K562 (cell line): ENCODE measurements around the gene HSPH1. TPM values are rescaled to one million over a fixed set of nuclear protein-coding genes. Genes with fewer than 3 reads are reported as not detected.

Source experiments
- DACH1 ChIP-seq: fragments of 450-650 bp; IDR thresholded peaks from 2 replicates; pipeline ENCODE4 v1.6.1; 2018; ENCODE audit not compliant: partially characterized antibody
- GABPB1 ChIP-seq: sonication (generic); formaldehyde crosslinking; IDR thresholded peaks from 2 replicates; pipeline ENCODE4 v1.8.0; 2022; ENCODE audit warnings: mild to moderate bottlenecking, missing genetic modification reagents
- HMG20A ChIP-seq: fragments of 450-650 bp; formaldehyde crosslinking; conservative IDR thresholded peaks from 2 replicates; pipeline ENCODE4 v1.4.0; 2020; ENCODE audit warnings: mild to moderate bottlenecking, mixed read lengths
- HMGXB4 ChIP-seq: sonication (generic); formaldehyde crosslinking; IDR thresholded peaks from 2 replicates; pipeline ENCODE4 v1.8.1; 2023; ENCODE audit warnings: mild to moderate bottlenecking, missing genetic modification reagents
- HNRNPUL1 ChIP-seq: fragments of 200-400 bp; formaldehyde crosslinking; IDR thresholded peaks from 2 replicates; pipeline ENCODE4 v1.6.1; 2017; ENCODE audit warnings: low read length
- NEUROD1 ChIP-seq: fragments of 150-350 bp; IDR thresholded peaks from 2 replicates; pipeline ENCODE4 v1.6.1; 2014; ENCODE audit warnings: borderline replicate concordance, low read length, low read depth; ENCODE audit not compliant: partially characterized antibody
- POLR2AphosphoS5 ChIP-seq: IDR thresholded peaks from 2 replicates; pipeline ENCODE4 v1.6.1; 2011; ENCODE audit warnings: mild to moderate bottlenecking, low read depth, low read length, moderate library complexity; ENCODE audit not compliant: control insufficient read depth, insufficient read depth
- RBM15 ChIP-seq: fragments of 200-400 bp; formaldehyde crosslinking; IDR thresholded peaks from 2 replicates; pipeline ENCODE4 v1.6.1; 2018; ENCODE audit warnings: mild to moderate bottlenecking, low read length, moderate library complexity; ENCODE audit not compliant: insufficient read depth
- SNRNP70 ChIP-seq: fragments of 200-400 bp; formaldehyde crosslinking; optimal IDR thresholded peaks from 2 replicates; pipeline ENCODE3; 2017; ENCODE audit warnings: low read depth, low read length
- TCF7L2 ChIP-seq: fragments of 150-350 bp; IDR thresholded peaks from 2 replicates; pipeline ENCODE4 v1.6.1; 2016; ENCODE audit warnings: low read depth, mild to moderate bottlenecking, low read length, moderate library complexity
- TGIF2 ChIP-seq: sonication (generic); formaldehyde crosslinking; IDR thresholded peaks from 2 replicates; pipeline ENCODE4 v1.8.1; 2022; ENCODE audit warnings: mild to moderate bottlenecking, missing genetic modification reagents, moderate library complexity
- ZNF407 ChIP-seq: fragments of 450-650 bp; IDR thresholded peaks from 2 replicates; pipeline ENCODE4 v1.6.1; 2016; ENCODE audit warnings: low read depth
- polyA plus RNA-seq, 8 experiments: library from polyadenylated mRNA; depleted of rRNA in 4 of 8; stranded (reverse) in 5 of 8; unstranded in 3 of 8; fragments of >200 nt; fragmentation: Nextera tagmentation in 2 of 8; fragmentation: Illumina TruSeq in 1 of 8; extraction: Ambion mirVana in 2 of 8; extraction: Trizol in 1 of 8; gene quantifications; 2 replicates each; pipeline versions ENCODE4 v1.2.1 to v1.2.3, GENCODE V29; 2011 to 2014; ENCODE audit warnings: inconsistent platforms in 1 of 8, missing spikeins in 1 of 8
- total RNA-seq, 7 experiments: library from RNA; depleted of rRNA in 6 of 7; stranded (reverse); fragments of >200 nt in 6 of 7; fragmentation: Illumina TruSeq in 2 of 7; extraction: Trizol in 2 of 7; gene quantifications; 2 replicates each; pipeline versions ENCODE4 v1.2.1 to v1.2.3, GENCODE V29; 2011 to 2021; ENCODE audit warnings: low replicate concordance in 1 of 7

HSPH1 gene
- total and polyA plus RNA-seq, 9 of the 15 experiments (the other 6 are each of a cell fraction or from before 2014, with no cell fraction given), result 34.6 to 104 (median 64.7) TPM

GRCh38 chr13:31161557-31162150 is at the start of gene HSPH1 (continued):
- TF ChIP-seq TCF7L2, result no peak
- no peak for TF ChIP-seq HMGXB4
- TF ChIP-seq RBM15, result no peak
- TF ChIP-seq GABPB1, result peak; percentile 73; the same call in 1 of the 2 replicates
- TF ChIP-seq ZNF407, result no peak
- no peak for TF ChIP-seq SNRNP70
- no peak for TF ChIP-seq HNRNPUL1
- TF ChIP-seq HMG20A (CRISPR knock-in tag), result no peak
- TF ChIP-seq DACH1, result no peak
- no peak for TF ChIP-seq TGIF2 (CRISPR knock-in tag)
- TF ChIP-seq POLR2AphosphoS5, result no peak
- TF ChIP-seq NEUROD1, result no peak
- TF ChIP-seq, all 486 proteins: peak for 72
